ENCODE data around the gene WDCP.
"Not testable (repeated sequence)": the region's sequence is repeated elsewhere in the genome, so short reads cannot be mapped to it uniquely, and the experiment has no call there.

The WDCP gene

DNA sequence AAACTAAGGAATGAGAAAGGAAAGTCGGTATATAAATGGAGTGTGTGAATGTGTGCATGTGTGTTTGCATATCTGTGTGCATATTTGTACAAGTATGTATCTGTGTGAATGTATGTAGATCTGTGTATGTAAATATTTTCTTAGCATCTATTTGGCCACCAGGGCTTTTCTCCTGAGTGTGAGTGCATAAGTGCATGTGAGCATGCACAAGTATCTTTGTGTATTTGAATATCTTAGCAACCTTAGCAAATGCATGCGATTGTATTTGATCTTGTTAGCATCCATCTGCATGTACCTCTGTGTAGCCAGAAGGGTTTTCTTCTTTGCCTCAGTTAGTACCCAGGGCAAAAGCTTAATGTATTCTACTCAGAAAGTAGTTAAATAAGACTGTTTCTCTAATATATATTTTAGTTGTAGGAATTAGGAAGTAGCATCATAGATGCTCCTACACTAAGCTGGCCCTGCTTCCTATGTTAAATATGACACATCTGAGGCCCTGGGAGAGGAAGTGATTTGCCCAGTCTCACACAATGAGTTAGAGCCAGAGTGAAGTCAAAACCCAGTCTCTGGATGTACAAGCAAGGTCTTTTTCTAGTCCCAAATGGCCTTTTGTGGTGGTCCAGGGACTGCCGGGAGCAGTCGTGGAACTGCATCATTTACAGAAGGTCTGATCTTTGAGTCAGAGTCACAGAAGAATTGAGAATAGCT lies 11.5 kb upstream of the WDCP start:
- DNase-seq = no peak

DNA sequence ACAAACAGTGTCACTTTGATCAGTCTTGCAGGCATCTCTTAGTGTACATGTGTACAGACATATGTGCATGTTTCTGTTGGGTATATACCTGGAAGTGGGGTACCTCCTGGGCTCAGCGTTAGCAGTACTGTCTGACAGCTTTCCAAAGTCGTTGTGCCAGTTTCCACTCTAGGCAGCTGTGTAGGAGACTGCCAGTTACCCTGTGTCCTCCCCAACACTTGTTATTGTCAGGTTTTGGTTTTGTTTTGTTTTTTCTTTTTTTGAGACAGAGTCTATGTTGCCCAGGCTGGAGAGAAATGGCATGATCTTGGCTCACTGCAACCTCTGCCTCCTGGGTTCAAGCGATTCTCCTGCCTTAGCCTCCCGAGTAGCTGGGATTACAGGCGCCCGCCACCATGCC lies 8.6 kb upstream of the WDCP start:
- no peak for DNase-seq

DNA sequence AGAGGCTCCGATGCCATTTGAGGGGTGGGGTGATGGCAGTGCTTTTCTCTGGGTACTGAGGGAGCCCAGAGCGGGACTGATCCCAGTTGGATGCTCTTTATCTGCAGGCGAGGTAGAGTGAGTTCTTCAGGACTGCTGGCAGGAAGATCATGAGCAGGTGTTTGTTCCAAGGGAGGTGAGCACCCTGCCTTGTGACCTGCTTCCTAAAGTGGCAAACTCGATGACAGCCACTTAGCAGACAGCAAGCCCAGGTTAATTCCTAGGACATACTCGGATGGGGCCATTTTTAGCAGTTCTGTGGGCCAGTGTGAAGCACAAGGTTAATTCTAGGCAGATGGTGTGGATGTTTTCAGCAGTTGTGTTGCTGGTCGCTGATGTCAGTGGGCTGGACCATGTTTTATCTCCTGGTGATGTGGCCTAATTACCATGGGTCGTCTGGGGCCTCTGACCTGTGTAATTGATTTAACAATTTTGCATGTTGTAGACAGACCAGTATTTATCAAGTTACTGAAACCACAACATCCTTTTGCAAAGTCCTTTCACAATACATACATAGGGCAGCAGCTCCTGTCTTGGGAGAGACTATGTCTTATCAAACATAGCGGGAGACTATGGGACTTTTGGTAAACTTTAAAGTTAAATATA lies 7.3 kb upstream of the WDCP start:
- no peak for DNase-seq

DNA sequence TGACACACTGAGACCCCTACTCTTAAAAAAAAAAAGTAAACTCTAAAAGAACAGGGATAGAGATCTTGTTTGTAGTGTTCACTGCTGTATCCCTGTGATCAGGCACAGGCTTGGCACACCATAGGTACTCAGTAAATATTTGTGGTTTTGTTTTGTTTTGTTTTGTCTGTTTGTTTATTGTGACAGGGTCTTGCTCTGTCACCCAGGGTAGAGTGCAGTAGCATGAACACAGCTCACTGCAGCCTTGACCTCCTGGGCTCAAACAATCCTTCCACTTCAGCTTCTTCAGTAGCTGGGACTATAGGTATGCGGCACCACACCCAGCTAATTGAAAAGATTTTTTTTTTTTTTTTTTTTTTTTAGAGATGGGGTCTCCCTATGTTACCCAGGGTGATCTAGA lies 5.8 kb upstream of the WDCP start:
- no peak for DNase-seq

DNA sequence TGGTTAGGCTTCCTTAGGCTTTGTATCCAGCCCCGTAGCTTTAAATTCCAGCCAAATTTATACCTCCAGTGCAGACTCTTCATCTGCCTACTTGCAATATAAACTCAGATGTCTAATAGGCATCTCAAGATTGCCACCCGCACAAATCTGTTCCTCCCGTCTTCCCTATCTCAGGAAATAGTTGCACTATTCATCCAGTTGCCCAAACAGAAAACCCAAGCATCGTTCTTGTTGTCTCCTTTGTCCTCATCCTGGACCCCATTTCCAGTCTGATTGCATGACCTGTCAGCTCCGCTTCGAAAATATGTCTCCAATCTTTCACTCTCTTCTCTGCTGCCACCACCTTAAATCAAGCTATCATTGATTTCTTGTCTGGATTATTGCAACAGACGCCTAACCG lies 4.6 kb upstream of the WDCP start:
- no peak for DNase-seq

DNA sequence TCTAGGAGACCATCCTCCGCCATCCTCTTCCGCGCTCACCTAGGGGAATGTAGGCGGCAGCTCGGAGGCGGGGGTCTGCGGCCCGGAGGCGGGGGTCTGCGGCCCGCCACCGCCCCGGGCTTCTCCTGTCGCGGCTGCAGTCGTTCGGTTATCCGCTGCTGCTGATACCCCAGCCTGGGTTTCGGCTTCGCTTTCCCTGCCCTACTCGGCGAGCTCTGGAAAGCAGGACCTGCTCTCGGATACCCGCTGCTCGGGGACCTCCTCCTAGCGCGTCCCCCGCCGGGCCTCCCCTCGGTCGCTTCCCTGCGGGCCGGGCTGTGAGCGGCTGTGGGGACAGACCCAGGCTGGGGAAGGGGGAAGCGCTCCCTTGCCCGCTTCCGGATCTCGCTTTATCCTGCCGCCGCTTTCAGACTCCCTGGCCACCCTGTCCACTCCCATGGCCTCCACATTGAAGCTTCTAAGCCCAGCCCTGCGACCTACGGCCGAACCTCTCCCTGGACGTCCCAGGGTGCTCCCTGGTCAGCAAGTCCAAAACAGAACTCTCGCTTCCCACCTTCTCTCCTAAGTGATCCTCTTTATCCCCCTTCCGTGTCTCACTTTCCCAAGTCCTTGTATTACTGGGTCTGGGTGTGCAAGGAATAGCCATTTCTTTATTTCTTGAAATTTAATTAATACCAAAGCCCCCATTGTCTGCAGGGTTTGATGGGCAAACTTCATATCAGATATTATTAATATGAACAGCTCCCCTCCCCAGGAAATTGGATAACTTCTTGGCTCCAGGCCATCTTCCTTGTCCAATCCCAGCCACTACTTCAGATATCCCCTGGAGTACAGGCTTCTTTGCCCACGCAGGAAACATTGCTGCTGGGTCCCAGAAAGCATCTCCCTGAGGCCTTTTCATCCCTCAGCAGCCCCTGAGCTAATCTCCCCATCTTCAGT lies 3.1 kb upstream of the WDCP start:
- no peak for DNase-seq

DNA sequence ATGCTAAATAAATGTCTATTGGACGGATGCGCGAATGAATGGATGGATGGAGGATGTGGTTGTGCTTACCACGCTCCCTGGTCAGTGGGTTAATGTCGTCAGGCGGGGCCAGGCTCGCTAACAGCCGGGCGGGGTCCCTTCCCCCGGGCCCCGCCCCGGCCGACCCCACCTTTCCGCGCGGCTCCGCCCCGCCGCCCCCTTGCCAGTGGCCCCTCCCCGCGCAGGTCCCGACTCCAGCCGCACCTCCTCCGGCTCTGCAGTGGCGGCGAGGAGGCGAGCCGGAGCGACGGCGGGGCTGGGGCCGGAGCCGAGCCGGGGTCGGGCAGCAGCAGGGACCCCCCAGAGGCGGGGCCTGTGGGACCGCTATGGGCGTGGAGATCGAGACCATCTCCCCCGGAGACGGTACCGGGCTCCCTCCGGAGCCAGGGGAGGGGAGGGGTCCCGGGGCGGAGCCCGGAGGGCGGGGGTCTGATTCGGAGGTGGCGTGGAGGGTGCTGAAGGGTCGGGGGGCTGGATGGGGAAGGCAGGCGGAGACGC lies 2.4 kb upstream of the WDCP start, which contains the start of gene FKBP1B:
FKBP1B (plus strand) TSS at position 257 of the 537 bp plus-strand sequence; CDS start at position 366, 109 bp downstream.
- peak; percentile 39 for DNase-seq

DNA sequence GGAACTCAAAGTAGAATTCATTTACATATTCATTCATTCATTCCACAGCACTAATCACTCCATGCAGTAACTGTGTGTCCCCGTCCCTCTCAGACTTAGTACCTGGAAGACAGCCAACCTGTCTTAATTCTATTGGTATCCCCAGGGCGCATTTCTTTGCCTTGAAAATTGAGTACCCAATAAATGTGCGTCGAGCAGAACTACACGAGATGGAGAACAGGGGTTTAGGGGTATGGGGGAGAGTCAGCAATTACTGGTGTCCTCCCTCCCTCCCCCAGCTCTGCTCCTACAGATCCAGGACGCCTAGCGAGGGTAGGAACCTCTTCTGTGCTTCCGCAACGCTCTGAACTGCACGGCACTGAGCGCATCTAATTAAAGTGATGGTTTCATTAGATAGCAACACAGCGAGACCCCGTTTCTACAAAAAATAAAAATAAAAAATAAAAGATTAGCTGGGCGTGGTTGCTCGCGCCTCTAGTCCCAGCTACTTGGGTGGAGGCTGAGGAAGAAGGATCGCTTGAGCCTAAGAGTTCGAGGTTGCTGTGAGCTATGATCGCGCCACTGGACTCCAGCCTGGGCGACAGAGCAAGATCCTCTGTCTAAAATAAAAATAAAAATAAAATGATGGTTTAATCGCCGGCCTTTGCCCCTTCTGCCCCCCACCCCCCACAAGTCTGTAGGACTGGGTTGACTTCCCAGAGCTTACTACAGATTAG lies 1.7 kb upstream of the WDCP start:
- no peak for DNase-seq

DNA sequence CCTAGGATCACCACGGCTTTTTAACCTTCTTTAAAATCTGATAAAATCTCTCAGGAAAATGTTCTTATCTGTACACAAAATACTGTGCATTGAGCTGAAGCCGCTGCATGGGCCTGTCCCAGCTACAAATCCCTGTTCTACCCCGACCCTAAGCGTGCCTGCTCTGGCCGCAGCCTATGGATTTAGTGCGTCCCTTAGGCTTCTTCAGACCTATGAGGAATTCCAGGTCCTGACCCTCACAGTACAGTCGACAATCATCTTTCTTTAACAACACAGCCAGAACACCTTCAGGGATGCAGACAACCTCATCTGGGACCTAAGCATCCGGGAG lies 477 bp upstream of the WDCP start:
- DNase-seq = no peak

DNA sequence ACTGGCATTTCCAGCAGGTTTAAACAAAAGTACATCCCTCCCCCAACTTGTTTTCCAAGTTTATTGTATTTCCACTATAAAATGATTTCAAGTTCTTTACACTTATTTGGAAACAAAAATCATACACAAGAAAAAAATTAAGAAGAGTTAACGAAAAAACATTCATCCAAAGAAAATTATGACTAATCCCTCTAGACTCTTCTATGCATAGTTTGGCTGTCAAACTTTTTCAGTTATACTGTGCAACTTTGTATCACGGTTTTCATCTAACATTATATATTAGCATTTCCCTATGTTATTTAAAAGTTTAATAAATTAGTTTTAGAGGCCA lies 627 bp downstream of the WDCP start:
- no peak for DNase-seq

DNA sequence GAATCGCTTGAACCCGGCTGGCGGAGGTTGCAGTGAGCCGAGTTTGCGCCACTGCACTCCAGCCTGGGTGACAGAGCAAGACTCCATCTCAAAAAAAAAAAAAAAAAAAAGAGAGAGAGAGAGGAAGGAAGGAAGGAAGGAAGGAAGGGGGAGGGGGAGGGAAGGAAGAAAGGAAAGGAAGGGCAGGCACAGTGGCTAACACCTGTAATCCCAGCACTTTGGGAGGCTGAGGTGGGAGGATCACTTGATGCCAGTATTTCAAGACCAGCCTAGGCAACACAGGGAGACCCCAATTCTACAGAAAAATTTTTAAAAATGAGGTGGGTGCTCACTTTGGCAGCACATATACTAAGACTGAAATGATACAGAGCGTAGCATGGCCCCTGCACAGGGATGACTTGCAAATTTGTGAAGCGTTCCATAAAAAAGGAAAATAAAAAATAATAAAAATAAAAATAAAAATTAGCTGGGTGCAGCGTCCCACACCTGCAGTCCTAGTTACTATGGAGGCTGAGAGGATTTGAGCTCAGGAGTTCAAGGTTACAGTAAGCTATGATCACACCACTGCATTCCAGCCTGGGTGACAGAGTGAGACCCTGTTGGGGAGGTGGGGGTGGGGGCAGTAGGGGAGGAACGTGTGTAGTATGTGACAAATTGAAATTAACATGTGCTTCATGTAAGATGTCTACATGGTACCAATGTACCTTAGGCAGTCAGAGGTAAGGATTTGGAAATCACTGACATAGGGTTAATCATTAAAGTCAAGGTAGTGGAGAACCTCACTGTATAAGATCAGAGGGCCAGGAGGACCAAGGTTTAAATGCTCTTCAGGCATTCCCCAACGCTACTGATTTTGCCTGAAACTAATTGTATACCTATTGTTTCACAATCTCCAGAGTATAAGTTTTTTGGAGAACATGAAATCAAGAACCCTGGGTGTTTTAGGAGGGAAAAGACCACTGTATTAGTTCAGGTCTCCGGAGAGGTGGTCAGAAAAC lies 1.4 kb downstream of the WDCP start:
- no peak for DNase-seq

DNA sequence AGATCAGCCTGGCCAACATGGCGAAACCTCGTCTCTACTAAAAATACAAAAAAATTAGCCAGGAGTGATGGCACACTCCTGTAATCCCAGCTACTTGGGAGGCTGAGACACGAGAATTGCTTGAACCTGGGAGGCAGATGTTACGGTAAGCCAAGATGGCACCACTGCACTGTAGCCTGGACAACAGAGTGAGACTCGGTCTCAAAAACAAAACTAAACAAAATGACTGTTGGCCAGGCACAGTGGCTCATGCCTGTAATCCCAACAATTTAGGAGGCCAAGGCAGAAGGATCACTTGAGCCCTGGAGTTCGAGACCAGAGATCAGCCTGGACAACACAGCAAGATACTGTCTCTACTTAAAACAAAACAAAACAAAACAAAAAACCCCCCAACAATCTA lies 4.1 kb downstream of the WDCP start:
- DNase-seq = not testable (repeated sequence)

DNA sequence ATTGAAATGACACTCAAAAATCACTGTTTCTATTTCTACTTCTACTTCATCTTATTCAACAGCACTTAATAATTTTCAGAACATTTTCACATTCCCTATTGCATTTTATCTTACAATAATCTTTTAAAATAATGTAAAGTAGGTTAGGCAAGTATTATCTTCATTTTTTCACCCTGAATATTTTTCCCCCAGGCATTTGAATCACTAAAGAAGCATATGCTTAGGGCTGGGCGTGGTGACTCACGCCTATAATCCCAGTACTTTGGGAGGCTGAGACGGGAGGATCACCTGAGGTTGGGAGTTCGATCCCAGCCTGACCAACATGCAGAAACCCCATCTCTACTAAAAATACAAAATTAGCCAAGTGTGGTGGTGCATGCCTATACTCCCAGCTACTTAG lies 6.7 kb downstream of the WDCP start:
- no peak for DNase-seq

DNA sequence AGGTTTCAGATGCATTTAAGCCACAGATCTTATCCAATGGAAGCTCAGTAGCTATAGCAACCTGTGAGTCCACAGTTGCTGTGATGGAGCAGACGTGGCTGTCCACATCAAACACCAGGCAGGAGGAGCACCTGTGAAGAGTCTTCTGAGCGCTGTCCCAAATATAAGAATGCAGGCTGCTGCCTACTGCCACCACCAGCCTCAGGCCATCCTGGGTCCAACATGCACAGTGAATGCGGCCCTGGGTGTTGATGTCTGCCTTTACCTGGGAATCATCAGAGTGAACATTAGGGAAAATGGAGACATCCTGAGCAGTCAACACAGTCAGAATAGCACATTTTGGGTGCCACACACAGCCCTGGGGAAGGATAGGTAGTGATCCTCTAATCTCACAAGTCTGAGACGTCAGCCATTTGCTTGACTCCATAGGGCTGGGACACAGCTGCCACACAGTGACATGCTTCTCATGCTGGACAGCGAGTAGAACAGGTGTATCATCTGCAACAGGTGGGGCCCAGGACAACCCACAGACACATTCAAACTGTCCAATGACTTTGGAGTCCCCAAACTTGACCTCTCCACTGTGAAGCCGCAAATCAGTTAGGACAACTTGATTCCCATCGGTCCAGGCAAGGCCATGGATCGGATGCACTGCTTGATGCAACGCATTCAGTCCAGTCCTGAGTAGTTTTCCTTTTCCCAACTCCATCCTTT lies 8.2 kb downstream of the WDCP start:
- DNase-seq = peak; percentile 6

DNA sequence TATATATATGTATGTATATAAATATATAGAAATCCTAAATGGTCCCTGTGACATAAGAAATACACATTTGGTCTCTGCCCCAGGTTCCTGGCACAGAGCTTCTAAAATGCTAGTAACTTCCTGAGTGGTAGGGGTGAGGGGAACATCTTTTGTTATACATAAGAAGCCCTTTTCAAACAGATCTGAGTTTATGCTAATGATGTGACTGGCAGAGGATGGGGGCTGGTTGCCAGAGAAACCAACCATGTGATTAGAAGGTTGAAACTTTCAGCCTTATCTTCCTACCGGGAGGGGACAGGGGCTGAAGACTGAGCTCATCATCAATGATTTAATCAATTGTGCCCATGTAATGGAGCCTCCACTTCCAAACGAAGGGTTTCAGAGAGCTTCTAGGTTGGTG lies 21.0 kb downstream of the WDCP start:
- DNase-seq = no peak

DNA sequence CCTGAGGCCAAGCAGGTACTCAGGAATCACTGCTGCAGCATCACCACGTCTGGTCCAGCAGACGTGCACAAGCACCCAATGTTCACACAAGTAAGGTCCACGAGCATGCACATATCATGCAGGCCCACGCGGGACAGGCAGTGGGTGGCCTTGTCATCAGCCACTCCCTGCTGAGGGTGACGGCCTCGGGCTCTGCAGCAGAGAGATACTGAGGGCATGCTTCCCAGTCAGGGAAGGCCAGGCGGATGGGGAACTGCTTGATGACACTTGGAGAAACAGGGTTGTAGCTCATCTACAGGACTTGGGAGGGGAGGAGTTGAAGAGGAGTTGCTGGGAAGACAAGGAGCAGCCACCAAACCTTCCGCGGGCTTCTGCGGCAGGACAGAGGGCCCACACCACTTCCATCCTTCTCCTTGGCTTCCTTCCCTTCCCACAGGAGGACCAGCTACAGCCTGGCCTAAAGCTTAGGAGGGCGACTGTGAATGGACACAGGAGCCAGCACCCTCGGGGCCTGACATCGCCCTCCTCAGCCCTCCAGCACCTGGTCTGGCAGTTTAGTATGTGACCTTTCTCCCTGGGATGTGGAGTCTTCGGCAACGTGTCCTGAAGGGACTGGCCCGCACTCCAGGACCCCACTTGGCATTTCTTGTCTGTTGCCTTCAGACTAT lies 22.1 kb downstream of the WDCP start:
- no peak for DNase-seq

DNA sequence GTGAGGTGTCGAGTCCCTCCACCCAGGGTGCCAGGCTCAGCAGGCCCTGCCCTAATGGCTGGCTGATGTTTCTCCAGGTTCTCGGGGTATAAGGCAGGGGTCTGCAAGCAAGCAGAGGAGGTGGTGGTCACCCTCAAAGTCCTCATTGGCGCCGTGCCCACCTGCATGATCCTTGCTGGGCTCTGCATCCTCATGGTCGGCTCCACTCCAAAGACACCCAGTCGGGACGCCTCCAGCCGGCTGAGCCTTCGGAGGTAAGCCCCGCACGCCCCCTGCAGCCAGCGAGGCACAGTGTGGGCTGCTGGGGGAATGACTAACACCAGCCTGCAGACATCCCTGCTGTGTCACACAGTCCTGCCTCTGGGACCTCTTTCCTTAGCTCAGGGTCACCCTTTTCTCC lies 23.2 kb downstream of the WDCP start:
- no peak for DNase-seq

DNA sequence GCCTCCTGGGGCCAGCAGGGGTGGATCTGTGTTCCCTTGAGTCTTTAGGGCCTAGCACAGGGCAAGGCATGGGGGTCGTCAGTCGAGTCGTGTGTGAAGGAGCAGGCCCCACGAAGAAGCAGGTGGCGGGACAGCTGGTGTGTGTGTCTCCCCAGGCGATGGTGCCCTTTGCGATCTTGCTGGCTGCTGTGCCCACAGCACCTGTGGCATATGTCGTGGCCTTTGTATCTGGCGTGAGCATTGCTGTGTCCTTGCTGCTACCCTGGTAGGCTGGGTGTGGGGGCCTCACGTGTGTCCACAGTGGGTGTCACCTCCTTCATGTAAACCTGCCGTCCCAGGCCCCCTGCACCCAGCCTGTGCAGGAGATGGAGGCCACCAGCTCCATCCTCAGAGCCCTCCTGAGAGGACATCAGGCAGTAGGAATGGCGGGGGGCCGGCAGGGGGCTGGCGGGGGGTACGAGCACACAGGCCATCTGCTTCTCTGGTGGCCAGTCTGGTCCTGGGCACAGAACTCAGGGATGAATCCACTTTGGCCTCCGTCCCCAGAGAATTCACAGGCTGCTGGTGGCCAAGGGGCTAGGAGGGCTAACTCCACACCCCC lies 24.1 kb downstream of the WDCP start:
- no peak for DNase-seq

DNA sequence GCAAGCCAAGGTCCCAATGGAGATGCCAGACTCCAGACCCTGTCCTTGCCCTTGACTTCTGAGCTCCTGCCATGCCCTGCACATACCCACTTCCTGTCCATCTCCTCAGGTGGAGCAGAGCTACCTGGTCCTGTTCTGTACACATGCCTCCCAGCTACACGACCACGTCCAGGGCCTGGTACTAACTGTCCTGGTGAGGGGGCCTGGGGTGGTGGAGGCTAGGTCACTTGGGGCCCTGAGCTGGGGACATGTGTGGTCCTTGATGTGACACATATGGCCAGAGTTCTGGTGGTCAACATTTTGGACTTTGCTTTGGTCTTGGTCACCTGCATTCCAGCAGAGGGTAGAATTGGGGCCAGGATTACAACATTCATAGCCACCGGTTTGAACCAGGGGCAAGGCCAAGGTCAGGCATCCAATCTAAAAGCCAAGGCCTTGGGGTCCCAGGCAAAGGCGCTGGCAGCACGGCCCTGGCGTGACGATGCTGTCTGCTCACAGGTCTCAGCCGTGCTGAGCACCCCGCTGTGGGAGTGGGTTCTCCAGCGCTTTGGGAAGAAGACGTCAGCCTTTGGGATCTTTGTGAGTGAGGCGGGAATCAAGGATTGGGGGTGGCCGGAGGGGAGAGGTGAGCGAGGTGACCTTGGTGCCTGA lies 24.7 kb downstream of the WDCP start:
- DNase-seq = no peak

All from activated CD4-positive, CD25-positive, alpha-beta regulatory T cell treated with anti-CD3 and anti-CD28 coated beads, Interleukin-2, amount 50 U/mL, for 72 hours (primary cell).